ENCODE results near the gene CD1D. TPM values are rescaled to one million over a fixed set of nuclear protein-coding genes. Genes with fewer than 3 reads are reported as not detected.
"Not testable (repeated sequence)": the region's sequence is repeated elsewhere in the genome, so short reads cannot be mapped to it uniquely, and the experiment has no call there.

Gene CD1D
- total RNA-seq, 2 experiments from 2014 or later, result 3.3 to 5.7 TPM

DNA sequence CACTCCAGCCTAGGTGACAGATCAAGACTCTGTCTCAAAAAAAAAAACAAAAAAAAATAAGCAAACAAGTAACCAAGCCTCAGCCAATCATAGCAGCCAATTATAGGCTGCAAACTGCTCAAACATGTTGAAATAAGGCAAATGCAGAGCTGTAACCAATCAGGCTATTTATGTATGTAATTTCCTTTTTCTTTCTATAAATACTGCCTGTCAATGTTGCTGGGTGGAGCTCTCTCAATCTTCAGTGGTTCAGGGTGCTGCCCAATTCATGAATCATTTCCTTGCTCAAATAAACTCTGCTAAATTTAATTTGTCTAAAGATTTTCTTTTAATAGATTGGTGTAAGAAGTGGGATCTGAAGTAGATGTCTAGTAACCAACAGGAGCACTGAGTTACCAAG lies 11.6 kb upstream of the CD1D start:
- no peak overlapping the region for H3K27ac ChIP-seq (ENCODE audit: low read depth, low read length, poor library complexity, severe bottlenecking)
- no peak overlapping the region for H3K4me3 ChIP-seq (ENCODE audit: low read depth, low read length, poor library complexity, severe bottlenecking)
- H3K36me3 ChIP-seq (ENCODE audit: insufficient read depth, low read length), result no peaks in the 10 kb centered on the region; the same call in 1 of the 2 replicates
- no peak for DNase-seq (ENCODE audit: low spot score)
- BruUV-seq (replicated peaks), result no TSS peak
- no peak overlapping the region for H3K4me2 ChIP-seq (ENCODE audit: low read length)
- ChIA-PET POLR2A (interaction anchor here (0.6 to 1.5 kb wide), 2 partner anchors 10 to 17 kb away, joined by 3 to 4 read pairs; no protein-coding TSS in a partner anchor), CTCF (ENCODE audit: unreplicated experiment) (no interaction called here)
- H2AFZ ChIP-seq (ENCODE audit: low read length), result no peak overlapping the region
- peaks cover 16% of the 10 kb centered on the region; the same call in 1 of the 2 replicates for H3K9me3 ChIP-seq (ENCODE audit: low read length)
- no peak for TF ChIP-seq CTCF (conservative IDR thresholded peaks at IDR 0.05; ENCODE audit: low read length)
- no peak for TF ChIP-seq EZH2phosphoT487 (IDR thresholded peaks at IDR 0.05; ENCODE audit: borderline replicate concordance, low read depth, low read length)
- peaks cover 5% of the 10 kb centered on the region for H3K4me1 ChIP-seq (ENCODE audit: insufficient read depth, low read length, poor library complexity, severe bottlenecking)
- no peaks in the 10 kb centered on the region for H3K9me2 ChIP-seq (ENCODE audit: insufficient read depth, low read length)
- intact Hi-C loops (cut with micrococcal nuclease; ENCODE audit: unreplicated experiment), result no loop called here
- H4K20me1 ChIP-seq (ENCODE audit: insufficient read depth, low read length), result no peaks in the 10 kb centered on the region
- H3K79me2 ChIP-seq (ENCODE audit: insufficient read depth, low read depth, low read length), result no peaks in the 10 kb centered on the region

GRCh38 chr1:158175915-158176314 lies 4.8 kb upstream of the CD1D start:
- H3K9me3 ChIP-seq (ENCODE audit: low read length); BruUV-seq (replicated peaks); H3K79me2 ChIP-seq (ENCODE audit: insufficient read depth, low read depth, low read length); H3K36me3 ChIP-seq (ENCODE audit: insufficient read depth, low read length); CTCF ChIA-PET (ENCODE audit: unreplicated experiment); DNase-seq (ENCODE audit: low spot score); H3K9me2 ChIP-seq (ENCODE audit: insufficient read depth, low read length); H4K20me1 ChIP-seq (ENCODE audit: insufficient read depth, low read length): not testable (repeated sequence)
- intact Hi-C loops (cut with micrococcal nuclease; ENCODE audit: unreplicated experiment), result loop anchor here (1.0 to 5.0 kb wide), 2 partner anchors 110 to 836 kb away; no protein-coding TSS in a partner anchor
- H3K4me1 ChIP-seq (ENCODE audit: insufficient read depth, low read length, poor library complexity, severe bottlenecking), result peaks cover 61% of the 10 kb centered on the region
- H3K4me2 ChIP-seq (ENCODE audit: low read length), result peak overlapping the region; percentile 94
- peak overlapping the region; percentile 45 for H3K4me3 ChIP-seq (ENCODE audit: low read depth, low read length, poor library complexity, severe bottlenecking)
- H2AFZ ChIP-seq (ENCODE audit: low read length), result peak overlapping the region; percentile 69; the same call in 1 of the 2 replicates
- POLR2A ChIA-PET, result interaction anchor here (0.6 to 2.6 kb wide), 5 partner anchors 10 to 1574 kb away, joined by 3 to 10 read pairs (median 3); no protein-coding TSS in a partner anchor
- H3K27ac ChIP-seq (ENCODE audit: low read depth, low read length, poor library complexity, severe bottlenecking), result peak overlapping the region; percentile 86

- Histone ChIP-seq H3K4me1 (ENCODE audit: insufficient read depth, low read length, poor library complexity, severe bottlenecking) (peaks cover 66% of the 10 kb centered on the region), H3K4me2 (ENCODE audit: low read length) (peak overlapping the region; percentile 94), H4K20me1 (ENCODE audit: insufficient read depth, low read length) (no peaks in the 10 kb centered on the region), H3K79me2 (ENCODE audit: insufficient read depth, low read depth, low read length) (peaks cover 8% of the 10 kb centered on the region; the same call in 1 of the 2 replicates), H3K27ac (ENCODE audit: low read depth, low read length, poor library complexity, severe bottlenecking) (peak overlapping the region; percentile 86), H3K9me3 (ENCODE audit: low read length) (no peaks in the 10 kb centered on the region), H3K9me2 (ENCODE audit: insufficient read depth, low read length) (no peaks in the 10 kb centered on the region), H3K4me3 (ENCODE audit: low read depth, low read length, poor library complexity, severe bottlenecking) (peak overlapping the region; percentile 48), H3K36me3 (ENCODE audit: insufficient read depth, low read length) (peaks cover under 1% of the 10 kb centered on the region; the same call in 1 of the 2 replicates), H2AFZ (ENCODE audit: low read length) (peak overlapping the region; percentile 69; the same call in 1 of the 2 replicates)
- TF ChIP-seq EZH2phosphoT487 (IDR thresholded peaks at IDR 0.05; ENCODE audit: borderline replicate concordance, low read depth, low read length) (no peak), CTCF (conservative IDR thresholded peaks at IDR 0.05; ENCODE audit: low read length) (no peak)
- CTCF ChIA-PET (ENCODE audit: unreplicated experiment), result no interaction called here
- TSS peak; percentile 70 for BruUV-seq (replicated peaks)
- POLR2A ChIA-PET, result interaction anchor here (0.6 to 2.6 kb wide), 7 partner anchors 10 to 1575 kb away, joined by 3 to 10 read pairs (median 4); no protein-coding TSS in a partner anchor
- intact Hi-C loops (cut with micrococcal nuclease; ENCODE audit: unreplicated experiment), result loop anchor here (1.0 to 5.0 kb wide), 2 partner anchors 110 to 836 kb away; no protein-coding TSS in a partner anchor
- DNase-seq (ENCODE audit: low spot score), result peak; percentile 90
These were observed 4.3 kb upstream of the CD1D start for GRCh38 chr1:158176399-158176798.

GRCh38 chr1:158176849-158177699 lies 3.6 kb upstream of the CD1D start:
- not testable (repeated sequence) for H3K9me3 ChIP-seq (ENCODE audit: low read length); H3K9me2 ChIP-seq (ENCODE audit: insufficient read depth, low read length); H3K79me2 ChIP-seq (ENCODE audit: insufficient read depth, low read depth, low read length); BruUV-seq (replicated peaks); H4K20me1 ChIP-seq (ENCODE audit: insufficient read depth, low read length); H3K36me3 ChIP-seq (ENCODE audit: insufficient read depth, low read length)
- Histone ChIP-seq H3K4me3 (ENCODE audit: low read depth, low read length, poor library complexity, severe bottlenecking) (peak overlapping the region; percentile 68), H3K27ac (ENCODE audit: low read depth, low read length, poor library complexity, severe bottlenecking) (peak overlapping the region; percentile 86), H3K4me1 (ENCODE audit: insufficient read depth, low read length, poor library complexity, severe bottlenecking) (peaks cover 69% of the 10 kb centered on the region), H2AFZ (ENCODE audit: low read length) (peak overlapping the region; percentile 67; the same call in 1 of the 2 replicates), H3K4me2 (ENCODE audit: low read length) (peak overlapping the region; percentile 94)
- intact Hi-C loops (cut with micrococcal nuclease; ENCODE audit: unreplicated experiment), result loop anchor here (1.0 to 5.0 kb wide), 2 partner anchors 109 to 835 kb away; no protein-coding TSS in a partner anchor
- ChIA-PET CTCF (ENCODE audit: unreplicated experiment) (interaction anchor here (0.6 to 0.8 kb wide), 2 partner anchors 52 to 98 kb away, joined by 5 read pairs; no protein-coding TSS in a partner anchor), POLR2A (interaction anchor here (0.9 to 2.7 kb wide), 11 partner anchors 7 to 895 kb away, joined by 3 to 10 read pairs (median 4); no protein-coding TSS in a partner anchor)
- DNase-seq (ENCODE audit: low spot score), result peak; percentile 15
